HEK293T (cell line): ENCODE data around the gene AGAP2.

ENCODE experiments used
- CTCF ChIA-PET: fragments of 350-600 bp; formaldehyde crosslinking; extraction: SDS; loops from one replicate; lab custom pipeline; 2021; ENCODE audit warnings: antibody characterized with exemption, inconsistent platforms; lab: Yijun Ruan, JAX
- POLR2A ChIA-PET: fragments of 350-600 bp; formaldehyde crosslinking; extraction: SDS; loops from one replicate; lab custom pipeline; 2020; ENCODE audit warnings: antibody characterized with exemption, inconsistent platforms; lab: Yijun Ruan, JAX
- DNase-seq: peaks from one replicate; pipeline ENCODE4 v3.0.0; 2012; ENCODE audit warnings: mixed read lengths; ENCODE audit errors: extremely low spot score
- ARNT ChIP-seq: fragments of 450-650 bp; IDR thresholded peaks from 2 replicates; pipeline ENCODE4 v1.6.1; 2017; ENCODE audit warnings: mild to moderate bottlenecking
- BHLHE40 ChIP-seq: fragments of 450-650 bp; IDR thresholded peaks from 2 replicates; pipeline ENCODE4 v1.6.1; 2016; ENCODE audit warnings: mild to moderate bottlenecking, moderate library complexity, borderline replicate concordance
- CTBP1 ChIP-seq: fragments of 450-650 bp; IDR thresholded peaks from 2 replicates; pipeline ENCODE4 v1.6.1; 2016; ENCODE audit warnings: borderline replicate concordance
- ELF4 ChIP-seq: fragments of 450-650 bp; IDR thresholded peaks from 2 replicates; pipeline ENCODE4 v1.6.1; 2017; ENCODE audit warnings: antibody characterized with exemption
- FOXA1 ChIP-seq: fragments of 450-650 bp; IDR thresholded peaks from 2 replicates; pipeline ENCODE4 v1.6.1; 2016; ENCODE audit warnings: mild to moderate bottlenecking
- FOXK2 ChIP-seq: fragments of 450-650 bp; IDR thresholded peaks from 2 replicates; pipeline ENCODE4 v1.6.1; 2016; ENCODE audit warnings: mild to moderate bottlenecking
- FOXM1 ChIP-seq: fragments of 450-650 bp; IDR thresholded peaks from 2 replicates; pipeline ENCODE4 v1.6.1; 2017; ENCODE audit warnings: mild to moderate bottlenecking, borderline replicate concordance
- HDGF ChIP-seq: fragments of 450-650 bp; IDR thresholded peaks from 2 replicates; pipeline ENCODE4 v1.6.1; 2017; ENCODE audit warnings: antibody characterized with exemption, borderline replicate concordance
- L3MBTL2 ChIP-seq: fragments of 450-650 bp; conservative IDR thresholded peaks from 2 replicates; pipeline ENCODE4 v1.6.1; 2016; ENCODE audit warnings: mild to moderate bottlenecking
- LEF1 ChIP-seq: fragments of 450-650 bp; IDR thresholded peaks from 2 replicates; pipeline ENCODE4 v1.6.1; 2017; ENCODE audit warnings: mild to moderate bottlenecking, borderline replicate concordance
- NFRKB ChIP-seq: fragments of 450-650 bp; IDR thresholded peaks from 2 replicates; pipeline ENCODE4 v1.6.1; 2016; ENCODE audit warnings: mild to moderate bottlenecking, moderate library complexity
- PKNOX1 ChIP-seq: fragments of 450-650 bp; IDR thresholded peaks from 2 replicates; pipeline ENCODE4 v1.6.1; 2016
- SP1 ChIP-seq: fragments of 450-650 bp; IDR thresholded peaks from 2 replicates; pipeline ENCODE4 v1.6.1; 2017
- SUZ12 ChIP-seq: fragments of 450-650 bp; IDR thresholded peaks from 2 replicates; pipeline ENCODE4 v1.6.1; 2016; ENCODE audit warnings: mild to moderate bottlenecking
- TARDBP ChIP-seq: fragments of 450-650 bp; IDR thresholded peaks from 2 replicates; pipeline ENCODE4 v1.6.1; 2016
- ZNF384 ChIP-seq: fragments of 450-650 bp; IDR thresholded peaks from 2 replicates; pipeline ENCODE4 v1.6.1; 2016

The AGAP2 gene

DNA sequence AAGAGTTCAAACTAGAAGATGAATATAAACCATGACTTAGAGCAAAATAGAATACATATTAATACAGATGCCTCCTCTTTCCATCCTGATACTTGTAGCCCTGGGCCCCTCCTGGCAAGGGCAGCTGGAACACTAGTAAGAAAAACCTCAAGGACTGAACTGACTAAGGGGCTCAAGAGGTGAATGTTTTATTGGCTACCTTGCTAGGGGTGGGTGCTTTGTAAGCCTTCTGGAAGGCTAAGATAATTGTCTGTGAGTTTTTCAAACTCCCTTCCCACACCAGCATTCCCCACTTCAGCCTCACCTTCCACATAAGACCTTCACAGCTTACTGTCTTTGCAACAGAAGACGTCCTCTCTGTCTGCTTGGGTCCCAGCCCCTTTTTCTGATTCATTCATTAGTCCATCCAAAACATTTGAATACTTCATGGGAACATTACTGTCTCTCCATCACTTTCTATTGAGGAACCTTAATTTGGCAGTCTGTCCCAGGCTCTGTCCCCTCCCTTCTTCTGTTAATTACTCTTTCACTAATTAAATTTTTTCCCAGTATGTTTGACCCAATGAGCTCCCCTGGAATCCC, 15.3 kb upstream of the AGAP2 start:
- no peak for DNase-seq
- TF ChIP-seq LEF1: no peak
- TF ChIP-seq FOXM1: no peak
- TF ChIP-seq SUZ12: no peak
- TF ChIP-seq ELF4: no peak
- no peak for TF ChIP-seq CTBP1
- no peak for TF ChIP-seq SP1
- no peak for TF ChIP-seq TARDBP
- no peak for TF ChIP-seq HDGF
- no peak for TF ChIP-seq BHLHE40
- TF ChIP-seq FOXA1: no peak
- TF ChIP-seq L3MBTL2: no peak
- TF ChIP-seq ARNT: no peak
- TF ChIP-seq NFRKB: no peak
- no peak for TF ChIP-seq PKNOX1
- no peak for TF ChIP-seq ZNF384
- TF ChIP-seq FOXK2: no peak
- CTCF ChIA-PET: no interaction called here
- POLR2A ChIA-PET: interaction anchor here (0.7 to 1.7 kb wide), 3 partner anchors 10 to 18 kb away, joined by 4 to 8 read pairs (median 5); partner anchors contain the start of genes EEF1AKMT3, METTL1 and TSPAN31

DNA sequence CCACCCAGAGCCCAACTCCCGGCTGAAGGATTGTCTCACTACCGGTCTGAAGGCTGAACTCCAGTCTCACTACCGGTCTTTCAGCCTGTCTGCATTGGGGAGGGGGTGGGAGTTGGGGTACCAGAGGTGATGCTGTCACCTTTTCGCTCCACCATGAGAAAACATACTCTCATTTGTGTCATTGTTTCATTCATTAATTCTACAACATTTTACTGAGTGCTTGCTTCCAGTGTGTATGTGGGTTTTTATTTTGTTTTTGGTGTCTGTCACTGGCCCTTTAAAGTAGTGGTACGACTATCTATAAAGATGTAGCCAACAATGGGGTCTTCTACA, 14.1 kb upstream of the AGAP2 start:
- ChIA-PET CTCF (no interaction called here), POLR2A (interaction anchor here (0.8 to 2.0 kb wide), 6 partner anchors 11 to 26 kb away, joined by 4 to 11 read pairs (median 6); partner anchors contain the start of genes CYP27B1, EEF1AKMT3 and METTL1)
- no peak for DNase-seq
- no peak for TF ChIP-seq SP1
- no peak for TF ChIP-seq LEF1
- TF ChIP-seq HDGF: no peak
- TF ChIP-seq BHLHE40: no peak
- no peak for TF ChIP-seq ZNF384
- TF ChIP-seq CTBP1: no peak
- TF ChIP-seq PKNOX1: no peak
- TF ChIP-seq TARDBP: no peak

DNA sequence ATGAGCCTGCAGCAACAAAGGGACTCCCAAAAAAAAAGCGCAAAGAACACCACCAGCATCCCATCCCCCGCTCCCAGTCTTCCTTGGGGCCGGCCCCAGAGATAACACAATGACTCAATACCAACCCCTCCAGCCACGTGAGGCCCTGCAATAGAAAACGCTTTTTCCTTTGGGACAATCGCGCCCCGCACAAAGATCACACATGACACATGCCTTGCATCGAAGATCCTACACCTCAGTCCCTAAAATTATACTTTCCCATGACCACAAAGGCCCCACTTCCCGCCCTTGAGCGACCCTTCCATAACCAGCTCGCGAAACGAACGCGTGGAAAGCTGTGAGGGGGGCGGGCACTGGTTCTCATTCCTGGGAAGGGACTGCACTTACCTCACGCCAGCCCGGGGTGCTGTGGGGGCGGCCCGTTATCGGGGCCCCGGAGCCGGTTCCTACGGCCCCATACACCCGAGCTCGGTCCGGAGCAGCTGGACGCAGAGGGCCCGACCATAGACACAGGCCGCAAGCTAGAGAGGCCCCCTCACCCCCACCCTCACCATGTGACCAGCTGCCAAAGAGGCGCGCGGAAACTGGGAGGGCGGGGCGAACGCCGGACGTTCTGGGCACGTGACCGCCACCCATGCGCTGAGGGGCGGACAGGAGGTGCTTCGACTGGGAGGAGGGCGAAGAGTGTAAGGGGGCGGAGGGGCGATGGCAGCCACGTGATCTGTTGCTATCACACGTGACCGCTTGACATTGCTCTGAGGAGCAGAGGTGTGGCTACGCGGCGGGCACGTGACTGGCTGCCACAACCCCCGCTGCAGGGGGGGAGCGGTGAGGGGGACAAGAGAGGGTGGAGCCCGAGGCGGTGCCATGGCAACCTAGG, 13.5 kb upstream of the AGAP2 start, which contains the start of gene CDK4:
Gene CDK4, minus strand, starts transcription at position 523 of the 880 bp plus-strand sequence. CDS start 593 bp downstream, outside the sequence.
- no peak for TF ChIP-seq FOXK2
- no peak for TF ChIP-seq ARNT
- peak; percentile 93 for TF ChIP-seq L3MBTL2
- no peak for TF ChIP-seq NFRKB
- 0 out of 2 replicates have a peak, but pooled peaks have one; percentile 64 for TF ChIP-seq FOXM1
- no peak; the same call in 1 of the 2 replicates for TF ChIP-seq BHLHE40
- 0 out of 2 replicates have a peak, but pooled peaks have one; percentile 11 for TF ChIP-seq ELF4
- TF ChIP-seq SUZ12: no peak
- TF ChIP-seq SP1: no peak
- no peak for TF ChIP-seq FOXA1
- no peak for TF ChIP-seq CTBP1
- no peak for TF ChIP-seq ZNF384
- TF ChIP-seq TARDBP: no peak
- TF ChIP-seq PKNOX1: peak; percentile 75
- TF ChIP-seq HDGF: peak; percentile 66; the same call in 1 of the 2 replicates
- TF ChIP-seq LEF1: no peak
- ChIA-PET POLR2A (interaction anchor here (0.7 to 2.0 kb wide), 7 partner anchors 11 to 31 kb away, joined by 3 to 11 read pairs (median 4); partner anchors contain the start of genes CYP27B1, EEF1AKMT3 and METTL1), CTCF (no interaction called here)
- peak; percentile 96 for DNase-seq

GRCh38 chr12:57751432-57751787, 12.9 kb upstream of the AGAP2 start:
- POLR2A ChIA-PET: interaction anchor here (1.1 to 2.0 kb wide), 2 partner anchors 15 to 25 kb away, joined by 4 to 11 read pairs; no protein-coding TSS in a partner anchor
- no peak for DNase-seq
- CTCF ChIA-PET: no interaction called here
- TF ChIP-seq ARNT (no peak), FOXK2 (no peak), FOXM1 (no peak), BHLHE40 (no peak)

- DNase-seq: no peak
- CTCF ChIA-PET: interaction anchor here (1.5 kb wide), 1 partner anchor 9 kb away, joined by 3 read pairs; no protein-coding TSS in a partner anchor
- POLR2A ChIA-PET: interaction anchor here (0.8 to 2.0 kb wide), 3 partner anchors 10 to 24 kb away, joined by 3 to 11 read pairs (median 4); partner anchors contain the start of genes EEF1AKMT3 and METTL1
- TF ChIP-seq ZNF384: no peak
- TF ChIP-seq FOXA1: no peak
- no peak for TF ChIP-seq SUZ12
- no peak for TF ChIP-seq ELF4
- TF ChIP-seq L3MBTL2: no peak
- TF ChIP-seq SP1: no peak
- no peak for TF ChIP-seq LEF1
- TF ChIP-seq NFRKB: no peak
- no peak for TF ChIP-seq FOXK2
- TF ChIP-seq HDGF: no peak
- TF ChIP-seq PKNOX1: no peak
- TF ChIP-seq BHLHE40: no peak
- TF ChIP-seq ARNT: no peak
- no peak for TF ChIP-seq TARDBP
- no peak for TF ChIP-seq CTBP1
- no peak for TF ChIP-seq FOXM1
Observed at GRCh38 chr12:57750561-57751431, 12.3 kb upstream of the AGAP2 start.
